Measurements from ENCODE around the gene PRSS12. TPM values are rescaled to one million over a fixed set of nuclear protein-coding genes. Genes with fewer than 3 reads are reported as not detected.

Gene PRSS12
- total and polyA plus RNA-seq, 2 donors (not counting 3 experiments of a cell fraction or from before 2014, with no cell fraction given), result 0.22 to 0.55 TPM

GRCh38 chr4:118279920-118280432, 72.8 kb downstream of the PRSS12 start:
- peak overlapping the region; percentile 75 for H3K27ac ChIP-seq (ENCODE audit: insufficient read depth, low read depth, low read length)
- no peaks in the 10 kb centered on the region for H3K9me3 ChIP-seq (replicated peaks; ENCODE audit: control insufficient read depth, insufficient read depth, low read length)
- ChIA-PET CTCF (interaction anchor here (1.0 kb wide), 1 partner anchor 73 kb away, joined by 4 read pairs; no protein-coding TSS in a partner anchor), POLR2A (no interaction called here)
- peak overlapping the region; percentile 95 for H3K4me2 ChIP-seq (ENCODE audit: insufficient read depth, low read length)
- H3K9me1 ChIP-seq (replicated peaks; ENCODE audit: control insufficient read depth, extremely low read depth, insufficient read depth, low read length), result no peaks in the 10 kb centered on the region
- intact Hi-C loops (cut with micrococcal nuclease), result loop anchor here (5.0 to 10.0 kb wide), 2 partner anchors 405 to 1748 kb away; partner anchors contain the start of gene METTL14
- TF ChIP-seq CTCF (IDR thresholded peaks at IDR 0.05; ENCODE audit: extremely low read depth in 1 of 2, insufficient read depth in 1 of 2, low read depth in 1 of 2, low read length in 2 of 2) (no peak), POLR2AphosphoS5 (IDR thresholded peaks at IDR 0.05; ENCODE audit: insufficient read depth, low read depth, low read length) (no peak), JUN (IDR thresholded peaks at IDR 0.05; ENCODE audit: borderline replicate concordance, insufficient read depth, insufficient read length, low read depth) (no peak), MAX (IDR thresholded peaks at IDR 0.05; ENCODE audit: insufficient read depth, insufficient read length) (no peak), GATA2 (IDR thresholded peaks at IDR 0.05; ENCODE audit: insufficient read depth, insufficient read length, low read depth, low read length) (no peak), POLR2A (IDR thresholded peaks at IDR 0.05; ENCODE audit: low read depth, low read length) (no peak), EZH2 (IDR thresholded peaks at IDR 0.05; ENCODE audit: borderline replicate concordance, low read depth, low read length, severe bottlenecking) (no peak), MYC (IDR thresholded peaks at IDR 0.05; ENCODE audit: low read depth, low read length) (no peak), FOS (IDR thresholded peaks at IDR 0.05; ENCODE audit: borderline replicate concordance, insufficient read depth, low read length) (no peak)
- H3K4me1 ChIP-seq (ENCODE audit: control insufficient read depth, extremely low read depth, insufficient read depth, low read length), result peaks cover 13% of the 10 kb centered on the region
- no peak for DNase-seq (ENCODE audit: low read depth, low spot score)
- dilution Hi-C loops (cut with MboI; ENCODE audit: extremely low pct_ligation_motif_present, low sequenced_read_pairs), result no loop called here
- peak overlapping the region; percentile 88 for H3K9ac ChIP-seq (replicated peaks; ENCODE audit: extremely low read depth, insufficient read depth, low read length)
- no peaks in the 10 kb centered on the region for H4K20me1 ChIP-seq (replicated peaks; ENCODE audit: control insufficient read depth, extremely low read depth, insufficient read depth, low read length)
- H3K4me3 ChIP-seq (replicated peaks in 1 of 3; ENCODE audit: insufficient read depth in 1 of 3, low read depth in 1 of 3, low read length in 3 of 3), result peak overlapping the region; percentile 89 to 99 (median 98)
- no peaks in the 10 kb centered on the region for H3K27me3 ChIP-seq (ENCODE audit: control insufficient read depth in 2 of 2, insufficient read depth in 2 of 2, low read length in 2 of 2)
- H2AFZ ChIP-seq (ENCODE audit: low read depth, low read length), result no peak overlapping the region
- no TSS peak for BruUV-seq (replicated peaks)
- no peak for FAIRE-seq
- H3K79me2 ChIP-seq (ENCODE audit: control insufficient read depth, insufficient read depth, low read length), result peaks cover 14% of the 10 kb centered on the region
- peaks cover 3 to 4% of the 10 kb centered on the region in 2 experiments for H3K36me3 ChIP-seq (ENCODE audit: control insufficient read depth in 2 of 2, extremely low read depth in 1 of 2, insufficient read depth in 2 of 2, low read length in 2 of 2)

All from endothelial cell of umbilical vein (primary cell).